ENCODE data around the gene CACNA2D4.

DNA sequence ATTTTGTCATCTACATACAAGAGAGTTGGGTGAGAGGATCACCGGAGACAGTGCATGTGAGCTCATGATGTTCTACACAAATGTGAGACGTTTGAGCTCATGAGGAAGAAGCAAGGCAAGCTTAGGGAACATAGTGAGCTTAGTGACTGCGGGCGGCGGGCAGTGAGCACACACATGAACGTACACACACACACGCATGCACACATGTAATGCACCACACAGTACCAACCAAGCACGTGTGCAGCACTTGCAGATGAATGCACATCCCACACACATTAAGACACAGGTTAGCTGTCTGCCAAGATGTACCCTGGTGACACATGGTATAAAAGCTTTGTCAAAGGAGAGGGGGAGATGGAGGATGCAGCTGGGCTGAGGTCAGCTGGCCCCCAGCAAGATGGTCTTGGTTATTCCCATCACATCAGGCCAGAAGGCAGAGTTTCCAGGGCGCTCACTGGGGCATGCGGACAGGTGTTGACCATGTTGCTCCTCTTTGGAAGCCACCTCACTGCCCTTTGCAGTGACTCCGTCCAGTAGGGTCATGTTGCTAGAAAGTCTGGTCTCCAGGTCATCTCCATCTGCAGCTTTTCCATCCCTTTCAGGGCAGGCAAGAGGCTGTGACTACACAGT lies 8.7 kb upstream of the CACNA2D4 start:
- TF ChIP-seq, protein P1, sequence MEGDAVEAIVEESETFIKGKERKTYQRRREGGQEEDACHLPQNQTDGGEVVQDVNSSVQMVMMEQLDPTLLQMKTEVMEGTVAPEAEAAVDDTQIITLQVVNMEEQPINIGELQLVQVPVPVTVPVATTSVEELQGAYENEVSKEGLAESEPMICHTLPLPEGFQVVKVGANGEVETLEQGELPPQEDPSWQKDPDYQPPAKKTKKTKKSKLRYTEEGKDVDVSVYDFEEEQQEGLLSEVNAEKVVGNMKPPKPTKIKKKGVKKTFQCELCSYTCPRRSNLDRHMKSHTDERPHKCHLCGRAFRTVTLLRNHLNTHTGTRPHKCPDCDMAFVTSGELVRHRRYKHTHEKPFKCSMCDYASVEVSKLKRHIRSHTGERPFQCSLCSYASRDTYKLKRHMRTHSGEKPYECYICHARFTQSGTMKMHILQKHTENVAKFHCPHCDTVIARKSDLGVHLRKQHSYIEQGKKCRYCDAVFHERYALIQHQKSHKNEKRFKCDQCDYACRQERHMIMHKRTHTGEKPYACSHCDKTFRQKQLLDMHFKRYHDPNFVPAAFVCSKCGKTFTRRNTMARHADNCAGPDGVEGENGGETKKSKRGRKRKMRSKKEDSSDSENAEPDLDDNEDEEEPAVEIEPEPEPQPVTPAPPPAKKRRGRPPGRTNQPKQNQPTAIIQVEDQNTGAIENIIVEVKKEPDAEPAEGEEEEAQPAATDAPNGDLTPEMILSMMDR (conservative IDR thresholded peaks at IDR 0.05 in 1 of 2, IDR thresholded peaks at IDR 0.05 in 1 of 2; ENCODE audit: low read depth in 1 of 2, low read length in 2 of 2): no peak
- TF ChIP-seq EZH2 (IDR thresholded peaks at IDR 0.05; ENCODE audit: low read length, missing control alignments): no peak
